Brain microvascular endothelial cell (primary cell): ENCODE results near the gene POFUT1.
A peak's percentile ranks its signal among the peaks of the same experiment; 100 is the strongest.
"Not testable (repeated sequence)": the region's sequence is repeated elsewhere in the genome, so short reads cannot be mapped to it uniquely, and the experiment has no call there.

Source experiments
- DNase-seq: peaks from one replicate; pipeline ENCODE4 v3.0.0-alpha.2; 2020
- H3K27ac ChIP-seq: fragments of 250-450 bp; sonication (Bioruptor Pico); 2 replicates; pipeline ENCODE4 v1.5.1; 2020; ENCODE audit warnings: mild to moderate bottlenecking, moderate library complexity
- H3K27me3 ChIP-seq: fragments of 250-450 bp; sonication (Bioruptor Pico); replicated peaks from 2 replicates; pipeline ENCODE4 v1.5.1; 2020; ENCODE audit warnings: mild to moderate bottlenecking
- H3K36me3 ChIP-seq: fragments of 250-450 bp; sonication (Bioruptor Pico); replicated peaks from 2 replicates; pipeline ENCODE4 v1.5.1; 2020; ENCODE audit warnings: mild to moderate bottlenecking
- H3K4me3 ChIP-seq: 2 replicates; pipeline ENCODE4 v1.5.1; 2011; ENCODE audit warnings: low read depth, mild to moderate bottlenecking, control low read depth, low read length, moderate library complexity
- CTCF ChIP-seq: IDR thresholded peaks from 2 replicates; pipeline ENCODE4 v1.5.1; 2011; ENCODE audit warnings: low read depth, mild to moderate bottlenecking, moderate library complexity, low read length, control low read depth, inconsistent platforms; ENCODE audit errors: missing control alignments
- in situ Hi-C: cut with HindIII; loops from 2 replicates; pipeline ENCODE4 v1.10.0; 2017; ENCODE audit warnings: low sequenced_read_pairs, low pct_ligation_motif_present

POFUT1 gene

GRCh38 chr20:32168184-32168910 is 39.3 kb upstream of the POFUT1 start:
- Histone ChIP-seq H3K27ac (no peak overlapping the region), H3K27me3 (no peaks in the 10 kb centered on the region), H3K4me3 (no peak overlapping the region), H3K36me3 (peaks cover 23% of the 10 kb centered on the region)
- DNase-seq = peak; percentile 14
- in situ Hi-C loops = no loop called here
- TF ChIP-seq CTCF = no peak

- in situ Hi-C loops, H3K36me3 ChIP-seq, DNase-seq, H3K27me3 ChIP-seq, H3K4me3 ChIP-seq, H3K27ac ChIP-seq: not testable (repeated sequence)
Measured at GRCh38 chr20:32177696-32178095, 30.0 kb upstream of the POFUT1 start.

- DNase-seq = no peak
- Histone ChIP-seq H3K27me3 (no peaks in the 10 kb centered on the region), H3K4me3 (no peak overlapping the region), H3K27ac (no peak overlapping the region), H3K36me3 (no peaks in the 10 kb centered on the region)
- no peak for TF ChIP-seq CTCF
- in situ Hi-C loops = no loop called here
Measured at GRCh38 chr20:32179515-32179914, 28.2 kb upstream of the POFUT1 start.

GRCh38 chr20:32179934-32180333 is 27.7 kb upstream of the POFUT1 start:
- DNase-seq = no peak
- Histone ChIP-seq H3K4me3 (no peak overlapping the region), H3K27me3 (no peaks in the 10 kb centered on the region), H3K36me3 (no peaks in the 10 kb centered on the region), H3K27ac (no peak overlapping the region)
- TF ChIP-seq CTCF = no peak
- in situ Hi-C loops = no loop called here

GRCh38 chr20:32181606-32182005 is 26.1 kb upstream of the POFUT1 start:
- in situ Hi-C loops = no loop called here
- H3K4me3 ChIP-seq = no peak overlapping the region
- no peak for TF ChIP-seq CTCF
- DNase-seq = no peak
- no peaks in the 10 kb centered on the region for H3K27me3 ChIP-seq
- H3K36me3 ChIP-seq = no peaks in the 10 kb centered on the region
- no peak overlapping the region for H3K27ac ChIP-seq

GRCh38 chr20:32183947-32184635 is 23.6 kb upstream of the POFUT1 start:
- no peak for DNase-seq
- Histone ChIP-seq H3K36me3 (no peaks in the 10 kb centered on the region), H3K27ac (no peak overlapping the region), H3K4me3 (no peak overlapping the region), H3K27me3 (no peaks in the 10 kb centered on the region)
- in situ Hi-C loops = no loop called here
- no peak for TF ChIP-seq CTCF
